CD4-positive, alpha-beta T cell (primary cell): ENCODE measurements around the gene NR2F2. TPM values are rescaled to one million over a fixed set of nuclear protein-coding genes. Genes with fewer than 3 reads are reported as not detected.

Experiments
- ATAC-seq: fragments of 200-7000 bp; cut with Tn5 transposase; one replicate; pipeline ENCODE4 v1.10.0; 2022; ENCODE audit warnings: mild to moderate bottlenecking; ENCODE audit not compliant: poor library complexity
- CTCF ChIA-PET: fragments of 350-600 bp; sonication (Branson Sonifier 250); formaldehyde crosslinking; loops from one replicate; lab custom pipeline; 2021; ENCODE audit warnings: antibody characterized with exemption, inconsistent platforms; lab: Charles Lee
- POLR2A ChIA-PET: fragments of 350-600 bp; sonication (Branson Sonifier 250); formaldehyde crosslinking; loops from one replicate; lab custom pipeline; 2021; ENCODE audit warnings: antibody characterized with exemption, inconsistent platforms; lab: Charles Lee
- DNase-seq, 14 experiments: peaks; one replicate each; pipeline ENCODE4 v3.0.0-alpha.2; 2013 to 2020; ENCODE audit warnings: mixed read lengths in 2 of 14
- H3K27ac ChIP-seq, 2 donors: one replicate each; pipeline versions ENCODE4 v1.5.1 to v1.7.0; 2013; ENCODE audit warnings: low read length in 2 of 2, low read depth in 1 of 2, mild to moderate bottlenecking in 1 of 2
- H3K27me3 ChIP-seq, 2 experiments: 1 replicate in 1 of 2; 2 replicates in 1 of 2; pipeline versions ENCODE4 v1.6.1 to v1.7.0; 2013; ENCODE audit warnings: low read length in 2 of 2, control low read depth in 1 of 2, mild to moderate bottlenecking in 1 of 2, moderate library complexity in 1 of 2; ENCODE audit not compliant: insufficient read depth in 2 of 2, control insufficient read depth in 1 of 2
- H3K36me3 ChIP-seq: one replicate; pipeline ENCODE4 v1.6.1; 2013; ENCODE audit warnings: low read length, control low read depth; ENCODE audit not compliant: insufficient read depth
- H3K4me1 ChIP-seq: one replicate; pipeline ENCODE4 v1.6.1; 2013; ENCODE audit warnings: low read length, control low read depth; ENCODE audit not compliant: insufficient read depth
- H3K4me3 ChIP-seq: one replicate; pipeline ENCODE4 v1.5.1; 2013; ENCODE audit warnings: mild to moderate bottlenecking, low read length, moderate library complexity
- H3K9me3 ChIP-seq, 2 experiments: 1 replicate in 1 of 2; 2 replicates in 1 of 2; pipeline versions ENCODE4 v1.6.1 to v1.7.0; 2013; ENCODE audit warnings: low read length in 2 of 2, mild to moderate bottlenecking in 2 of 2, control low read depth in 1 of 2, moderate library complexity in 1 of 2; ENCODE audit not compliant: control insufficient read depth in 1 of 2, insufficient read depth in 1 of 2
- H3K27ac Mint-ChIP-seq: one replicate; pipeline ENCODE4 v1.8.0; 2020; ENCODE audit warnings: mixed read lengths
- H3K27me3 Mint-ChIP-seq: one replicate; pipeline ENCODE4 v1.8.0; 2021; ENCODE audit warnings: mixed read lengths
- H3K36me3 Mint-ChIP-seq: one replicate; pipeline ENCODE4 v1.8.0; 2021; ENCODE audit warnings: low read depth, mixed read lengths
- H3K4me1 Mint-ChIP-seq: one replicate; pipeline ENCODE4 v1.8.0; 2021; ENCODE audit warnings: low read depth, mixed read lengths
- H3K4me3 Mint-ChIP-seq: one replicate; pipeline ENCODE4 v1.8.0; 2020; ENCODE audit warnings: mild to moderate bottlenecking, mixed read lengths
- H3K9me3 Mint-ChIP-seq: one replicate; pipeline ENCODE4 v1.8.0; 2020; ENCODE audit warnings: mixed read lengths
- intact Hi-C, 2 experiments: fragments of 100-400 bp; cut with DNase I in 1 of 2; cut with micrococcal nuclease in 1 of 2; formaldehyde crosslinking; loops; one replicate each; pipeline versions ENCODE4 v1.15.1 to v1.9.0; 2023 to 2025; cut with DNase I, micrococcal nuclease
- total RNA-seq, 174 experiments: library from RNA in 2 of 174; stranded (reverse) in 2 of 174; gene quantifications; one replicate each; pipeline ENCODE4 v1.2.3 and lab custom pipeline; 2021 to 2026
- TF ChIP-seq, protein P1 (sequence below): fragments of 200-600 bp; IDR thresholded peaks from one replicate; pipeline ENCODE4 v1.8.0; 2022; ENCODE audit warnings: antibody characterized with exemption, mild to moderate bottlenecking

The NR2F2 gene
- total RNA-seq, 2 experiments from 2014 or later: not detected

DNA sequence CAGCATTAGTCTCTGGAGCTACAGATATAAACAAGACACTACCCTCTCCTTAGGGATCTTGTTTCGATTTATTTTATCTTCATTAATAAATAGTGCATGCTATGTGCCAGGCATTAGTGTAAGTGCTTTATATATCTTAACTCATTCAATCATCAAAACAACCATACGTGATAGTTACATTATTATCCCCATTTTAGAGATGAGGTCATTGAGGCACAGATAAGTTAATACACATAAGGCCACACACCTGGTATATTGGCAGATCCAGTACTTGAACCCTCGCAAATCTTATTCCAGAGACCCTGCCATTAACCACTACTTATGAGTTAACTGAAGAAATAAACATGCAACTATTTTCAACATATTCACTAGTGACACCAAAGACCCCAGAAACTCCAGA, 25.7 kb upstream of the NR2F2 start:
- Mint-ChIP-seq H3K27me3 (peaks cover 9% of the 10 kb centered on the region), H3K4me3 (no peak overlapping the region), H3K27ac (no peak overlapping the region), H3K9me3 (peaks cover 2% of the 10 kb centered on the region), H3K36me3 (no peaks in the 10 kb centered on the region), H3K4me1 (no peaks in the 10 kb centered on the region)
- Histone ChIP-seq H3K36me3 (no peaks in the 10 kb centered on the region), H3K27ac (no peak overlapping the region), H3K4me1 (no peaks in the 10 kb centered on the region), H3K27me3 (no peaks in the 10 kb centered on the region), H3K9me3 (peaks cover 3 to 8% of the 10 kb centered on the region in 2 experiments), H3K4me3 (no peak overlapping the region)
- CTCF ChIA-PET: no interaction called here
- intact Hi-C loops: loop anchor here in 1 of 2 experiments (10.0 kb wide), 1 partner anchor 470 kb away; no protein-coding TSS in a partner anchor
- ATAC-seq (no peak), DNase-seq (no peak)
- TF ChIP-seq, protein P1, sequence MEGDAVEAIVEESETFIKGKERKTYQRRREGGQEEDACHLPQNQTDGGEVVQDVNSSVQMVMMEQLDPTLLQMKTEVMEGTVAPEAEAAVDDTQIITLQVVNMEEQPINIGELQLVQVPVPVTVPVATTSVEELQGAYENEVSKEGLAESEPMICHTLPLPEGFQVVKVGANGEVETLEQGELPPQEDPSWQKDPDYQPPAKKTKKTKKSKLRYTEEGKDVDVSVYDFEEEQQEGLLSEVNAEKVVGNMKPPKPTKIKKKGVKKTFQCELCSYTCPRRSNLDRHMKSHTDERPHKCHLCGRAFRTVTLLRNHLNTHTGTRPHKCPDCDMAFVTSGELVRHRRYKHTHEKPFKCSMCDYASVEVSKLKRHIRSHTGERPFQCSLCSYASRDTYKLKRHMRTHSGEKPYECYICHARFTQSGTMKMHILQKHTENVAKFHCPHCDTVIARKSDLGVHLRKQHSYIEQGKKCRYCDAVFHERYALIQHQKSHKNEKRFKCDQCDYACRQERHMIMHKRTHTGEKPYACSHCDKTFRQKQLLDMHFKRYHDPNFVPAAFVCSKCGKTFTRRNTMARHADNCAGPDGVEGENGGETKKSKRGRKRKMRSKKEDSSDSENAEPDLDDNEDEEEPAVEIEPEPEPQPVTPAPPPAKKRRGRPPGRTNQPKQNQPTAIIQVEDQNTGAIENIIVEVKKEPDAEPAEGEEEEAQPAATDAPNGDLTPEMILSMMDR: no peak
- POLR2A ChIA-PET: no interaction called here

DNA sequence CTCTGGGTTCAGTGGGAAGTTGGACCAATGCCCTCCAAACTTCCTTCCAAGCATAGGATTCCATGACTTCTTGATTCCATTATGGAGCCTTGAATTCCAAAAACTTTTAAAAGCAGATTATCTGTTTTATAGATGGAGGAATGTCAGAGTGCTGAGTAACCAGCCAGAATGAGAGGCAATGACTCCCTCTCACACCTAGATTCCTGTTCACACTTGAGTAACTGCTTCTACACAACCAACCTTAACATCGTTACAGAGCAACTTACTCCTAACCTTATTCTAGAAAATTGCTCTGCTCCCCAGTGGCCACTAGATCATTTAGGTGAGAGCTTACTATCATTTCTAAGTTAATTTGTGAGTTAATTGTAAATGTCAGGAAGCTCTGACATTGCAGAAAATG, 24.2 kb upstream of the NR2F2 start:
- Mint-ChIP-seq H3K36me3 (no peaks in the 10 kb centered on the region), H3K27ac (no peak overlapping the region), H3K4me1 (no peaks in the 10 kb centered on the region), H3K27me3 (peaks cover 14% of the 10 kb centered on the region), H3K4me3 (no peak overlapping the region), H3K9me3 (peaks cover 2% of the 10 kb centered on the region)
- H3K4me3 ChIP-seq: no peak overlapping the region
- intact Hi-C loops: loop anchor here in 1 of 2 experiments (10.0 kb wide), 1 partner anchor 472 kb away; no protein-coding TSS in a partner anchor
- DNase-seq: no peak
- H3K27ac ChIP-seq: no peak overlapping the region
- no peak for ATAC-seq
- no peaks in the 10 kb centered on the region for H3K4me1 ChIP-seq
- CTCF ChIA-PET: no interaction called here
- no peaks in the 10 kb centered on the region for H3K27me3 ChIP-seq
- no peaks in the 10 kb centered on the region for H3K36me3 ChIP-seq
- POLR2A ChIA-PET: no interaction called here
- TF ChIP-seq, protein P1: no peak
- H3K9me3 ChIP-seq: peaks cover 3 to 5% of the 10 kb centered on the region in 2 experiments

DNA sequence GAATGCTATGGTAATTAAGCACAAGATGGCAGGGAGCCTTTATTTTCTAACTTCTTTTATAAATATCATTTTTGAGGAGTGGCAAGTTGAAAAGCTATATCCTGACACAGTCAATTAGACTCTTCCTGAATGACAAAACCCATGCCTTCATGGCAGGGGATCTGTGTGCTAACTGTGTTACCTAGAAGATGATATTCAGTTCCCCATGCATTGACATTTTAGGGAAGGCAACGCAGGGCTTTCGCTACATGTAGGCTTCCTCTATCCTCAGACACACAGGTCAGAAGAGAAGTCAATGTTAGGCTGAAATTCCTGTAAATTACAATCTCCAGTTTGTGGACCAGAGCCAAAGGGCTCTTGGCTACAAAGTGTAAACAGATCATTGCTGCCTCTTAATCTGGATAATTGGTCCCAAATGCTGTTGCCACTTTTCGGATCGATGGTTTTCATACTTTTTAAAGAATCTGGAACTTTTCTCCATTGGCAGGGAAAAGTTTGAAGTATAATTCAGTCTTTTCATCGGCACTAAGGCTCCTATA, 22.6 kb upstream of the NR2F2 start:
- Mint-ChIP-seq H3K4me3 (no peak overlapping the region), H3K36me3 (no peaks in the 10 kb centered on the region), H3K27ac (no peak overlapping the region), H3K27me3 (peaks cover 18% of the 10 kb centered on the region), H3K4me1 (no peaks in the 10 kb centered on the region), H3K9me3 (peaks cover 2% of the 10 kb centered on the region)
- Histone ChIP-seq H3K4me3 (no peak overlapping the region), H3K9me3 (peaks cover 3 to 5% of the 10 kb centered on the region in 2 experiments), H3K27ac (no peak overlapping the region), H3K4me1 (no peaks in the 10 kb centered on the region), H3K27me3 (peaks cover 0 to 5% of the 10 kb centered on the region in 2 experiments), H3K36me3 (no peaks in the 10 kb centered on the region)
- ChIA-PET POLR2A (no interaction called here), CTCF (interaction anchor here (0.6 kb wide), 1 partner anchor 240 kb away, joined by 3 read pairs; no protein-coding TSS in a partner anchor)
- no peak for ATAC-seq
- TF ChIP-seq, protein P1: no peak
- no peak for DNase-seq
- intact Hi-C loops: loop anchor here in 1 of 2 experiments (10.0 kb wide), 1 partner anchor 473 kb away; no protein-coding TSS in a partner anchor
